Measurements from ENCODE around the gene SF3A1. TPM values are rescaled to one million over a fixed set of nuclear protein-coding genes. Genes with fewer than 3 reads are reported as not detected.
A peak's percentile ranks its signal among the peaks of the same experiment; 100 is the strongest.

Gene SF3A1
- total RNA-seq, 1 donor from 2014 or later, result 92.9 TPM

GRCh38 chr22:30308518-30309230 lies 48.0 kb downstream of the SF3A1 start:
- intact Hi-C loops (cut with DNase I), result loop anchor here (10.0 kb wide), 1 partner anchor 976 kb away; no protein-coding TSS in a partner anchor
- no peak for DNase-seq (ENCODE audit: low spot score in 2 of 2)
- Histone ChIP-seq H3K27me3 (no peaks in the 10 kb centered on the region), H3K9me3 (no peaks in the 10 kb centered on the region), H3K27ac (peak overlapping the region; percentile 75 to 87), H3K4me1 (peaks cover 42 to 88% of the 10 kb centered on the region in 2 donors), H3K4me3 (no peak overlapping the region), H3K36me3 (peaks cover 0 to under 1% of the 10 kb centered on the region in 2 donors)
- TF ChIP-seq CTCF (IDR thresholded peaks at IDR 0.05), result no peak

- Histone ChIP-seq H3K27ac (no peak overlapping the region), H3K36me3 (peaks cover 4 to 6% of the 10 kb centered on the region in 2 donors), H3K9me3 (no peaks in the 10 kb centered on the region), H3K4me1 (peaks cover 48 to 93% of the 10 kb centered on the region in 2 donors), H3K27me3 (no peaks in the 10 kb centered on the region), H3K4me3 (no peak overlapping the region)
- intact Hi-C loops (cut with DNase I), result loop anchor here (10.0 kb wide), 1 partner anchor 977 kb away; no protein-coding TSS in a partner anchor
- no peak for DNase-seq (ENCODE audit: low spot score in 2 of 2)
- no peak for TF ChIP-seq CTCF (IDR thresholded peaks at IDR 0.05)
These were observed 48.6 kb downstream of the SF3A1 start for GRCh38 chr22:30308093-30308492.

- Histone ChIP-seq H3K4me3 (no peak overlapping the region), H3K36me3 (peaks cover 12 to 16% of the 10 kb centered on the region in 2 donors), H3K4me1 (peaks cover 52 to 95% of the 10 kb centered on the region in 2 donors), H3K9me3 (no peaks in the 10 kb centered on the region), H3K27ac (peak overlapping the region; percentile 86), H3K27me3 (no peaks in the 10 kb centered on the region)
- no peak for DNase-seq (ENCODE audit: low spot score in 2 of 2)
- TF ChIP-seq CTCF (IDR thresholded peaks at IDR 0.05), result no peak
- intact Hi-C loops (cut with DNase I), result loop anchor here (10.0 kb wide), 1 partner anchor 978 kb away; no protein-coding TSS in a partner anchor
These were observed 49.6 kb downstream of the SF3A1 start for GRCh38 chr22:30307041-30307574.

- no peak for DNase-seq (ENCODE audit: low spot score in 2 of 2)
- TF ChIP-seq CTCF (IDR thresholded peaks at IDR 0.05), result no peak
- Histone ChIP-seq H3K4me1 (peaks cover 54 to 95% of the 10 kb centered on the region in 2 donors), H3K36me3 (peaks cover 16 to 19% of the 10 kb centered on the region in 2 donors), H3K27ac (peak overlapping the region; percentile 86), H3K27me3 (no peaks in the 10 kb centered on the region), H3K9me3 (no peaks in the 10 kb centered on the region), H3K4me3 (no peak overlapping the region)
- intact Hi-C loops (cut with DNase I), result loop anchor here (10.0 kb wide), 1 partner anchor 978 kb away; no protein-coding TSS in a partner anchor
These were observed 50.1 kb downstream of the SF3A1 start for GRCh38 chr22:30306627-30307011.

GRCh38 chr22:30305906-30306626 lies 50.6 kb downstream of the SF3A1 start:
- no peaks in the 10 kb centered on the region for H3K27me3 ChIP-seq
- H3K4me1 ChIP-seq, result peaks cover 54 to 95% of the 10 kb centered on the region in 2 donors
- intact Hi-C loops (cut with DNase I), result loop anchor here (10.0 kb wide), 1 partner anchor 979 kb away; no protein-coding TSS in a partner anchor
- H3K9me3 ChIP-seq, result no peaks in the 10 kb centered on the region
- no peak for DNase-seq (ENCODE audit: low spot score in 2 of 2)
- H3K36me3 ChIP-seq, result peaks cover 21 to 25% of the 10 kb centered on the region in 2 donors
- H3K4me3 ChIP-seq, result peak overlapping the region; percentile 25 to 29
- no peak for TF ChIP-seq CTCF (IDR thresholded peaks at IDR 0.05)
- H3K27ac ChIP-seq, result peak overlapping the region; percentile 86

Measured in ascending aorta (tissue), 2 donors.